Trophoblast cell (in vitro differentiated cells and primary cell): ENCODE measurements around the gene GPR31. TPM values are rescaled to one million over a fixed set of nuclear protein-coding genes. Genes with fewer than 3 reads are reported as not detected.
"Not testable (repeated sequence)": the region's sequence is repeated elsewhere in the genome, so short reads cannot be mapped to it uniquely, and the experiment has no call there.

ENCODE experiments used
- DNase-seq, 2 donors: peaks; one replicate each; pipeline ENCODE4 v3.0.0-alpha.2; 2016
- H2AFZ ChIP-seq: 2 replicates; pipeline ENCODE4 v1.6.1; 2013; ENCODE audit warnings: low read length, moderate library complexity, mild to moderate bottlenecking; ENCODE audit not compliant: insufficient read depth, poor library complexity
- H2AK5ac ChIP-seq: 2 replicates; pipeline ENCODE4 v1.6.1; 2013; ENCODE audit warnings: mild to moderate bottlenecking, low read length
- H2BK120ac ChIP-seq: 2 replicates; pipeline ENCODE4 v1.6.1; 2013; ENCODE audit warnings: low read length, mild to moderate bottlenecking, moderate library complexity; ENCODE audit not compliant: insufficient read depth, poor library complexity
- H2BK12ac ChIP-seq: 2 replicates; pipeline ENCODE4 v1.6.1; 2013; ENCODE audit warnings: mild to moderate bottlenecking, low read length, moderate library complexity
- H2BK5ac ChIP-seq: 2 replicates; pipeline ENCODE4 v1.6.1; 2013; ENCODE audit warnings: low read length, low read depth, moderate library complexity, mild to moderate bottlenecking; ENCODE audit not compliant: poor library complexity
- H3K14ac ChIP-seq: 2 replicates; pipeline ENCODE4 v1.6.1; 2013; ENCODE audit warnings: mild to moderate bottlenecking, low read length
- H3K18ac ChIP-seq: 2 replicates; pipeline ENCODE4 v1.6.1; 2013; ENCODE audit warnings: mild to moderate bottlenecking, low read length
- H3K23ac ChIP-seq: 2 replicates; pipeline ENCODE4 v1.6.1; 2013; ENCODE audit warnings: low read length
- H3K27ac ChIP-seq: 2 replicates; pipeline ENCODE4 v1.5.1; 2013; ENCODE audit warnings: low read depth, mild to moderate bottlenecking, inconsistent platforms, low read length, moderate library complexity
- H3K27me3 ChIP-seq: 2 replicates; pipeline ENCODE4 v1.6.1; 2013; ENCODE audit warnings: inconsistent platforms, mild to moderate bottlenecking, low read length, moderate library complexity; ENCODE audit not compliant: insufficient read depth
- H3K36me3 ChIP-seq, 2 experiments: 1 replicate in 1 of 2; 2 replicates in 1 of 2; pipeline ENCODE4 v1.6.1; 2013; ENCODE audit warnings: low read length in 2 of 2, mild to moderate bottlenecking in 2 of 2, moderate library complexity in 1 of 2; ENCODE audit not compliant: insufficient read depth in 2 of 2, control insufficient read depth in 1 of 2
- H3K4ac ChIP-seq: 2 replicates; pipeline ENCODE4 v1.6.1; 2013; ENCODE audit warnings: low read depth, mild to moderate bottlenecking, low read length, moderate library complexity
- H3K4me1 ChIP-seq, 2 experiments: 1 replicate in 1 of 2; 2 replicates in 1 of 2; pipeline ENCODE4 v1.6.1; 2013; ENCODE audit warnings: low read length in 2 of 2, mild to moderate bottlenecking in 2 of 2, moderate library complexity in 1 of 2; ENCODE audit not compliant: insufficient read depth in 2 of 2, control insufficient read depth in 1 of 2
- H3K4me2 ChIP-seq: 2 replicates; pipeline ENCODE4 v1.6.1; 2013; ENCODE audit warnings: inconsistent platforms, mild to moderate bottlenecking, low read length, moderate library complexity
- H3K4me3 ChIP-seq: 2 replicates; pipeline ENCODE4 v1.5.1; 2013; ENCODE audit warnings: mild to moderate bottlenecking, low read depth, low read length, inconsistent platforms
- H3K79me1 ChIP-seq: one replicate; pipeline ENCODE4 v1.6.1; 2013; ENCODE audit warnings: low read length
- H3K79me2 ChIP-seq: 2 replicates; pipeline ENCODE4 v1.6.1; 2013; ENCODE audit warnings: low read length, mild to moderate bottlenecking; ENCODE audit not compliant: control insufficient read depth, insufficient read depth, poor library complexity
- H3K9ac ChIP-seq: 2 replicates; pipeline ENCODE4 v1.6.1; 2013; ENCODE audit warnings: mild to moderate bottlenecking, low read length
- H3K9me3 ChIP-seq: 2 replicates; pipeline ENCODE4 v1.6.1; 2013; ENCODE audit warnings: low read depth, mild to moderate bottlenecking, control low read depth, inconsistent platforms, low read length; ENCODE audit not compliant: insufficient read depth
- H4K12ac ChIP-seq: 2 replicates; pipeline ENCODE4 v1.6.1; 2013; ENCODE audit warnings: low read depth, mild to moderate bottlenecking, low read length, moderate library complexity
- H4K8ac ChIP-seq: 2 replicates; pipeline ENCODE4 v1.6.1; 2013; ENCODE audit warnings: low read depth, mild to moderate bottlenecking, low read length, moderate library complexity
- H4K91ac ChIP-seq: one replicate; pipeline ENCODE4 v1.6.1; 2013; ENCODE audit warnings: low read depth, mild to moderate bottlenecking, low read length, moderate library complexity
- WGBS: extraction: QIAGEN DNeasy Blood & Tissue Kit; methylation state at CpG from one replicate; pipeline ENCODE4 v1.1.7; 2013; ENCODE audit warnings: missing lambda C conversion rate; ENCODE audit not compliant: insufficient read length, insufficient coverage; ENCODE audit errors: extremely low coverage; 5-methylcytosine and 5-hydroxymethylcytosine counted together
- polyA plus RNA-seq: library from polyadenylated mRNA; stranded (reverse); fragments of 200-250 nt; gene quantifications from 2 replicates; pipeline ENCODE4 v1.2.3, GENCODE V29; 2013

Gene GPR31
- not detected in 2 replicates for polyA plus RNA-seq

GRCh38 chr6:167157863-167158262, at the start of gene GPR31:
Gene GPR31, minus strand, starts transcription at chr6:167157980. Its CDS starts 149 bp downstream, at chr6:167157831.
- no peak within 1 kb of the TSS for H3K18ac ChIP-seq
- WGBS: no CpG with 5 or more reads among the region's 4 CpGs
- H3K4ac ChIP-seq: no peak within 1 kb of the TSS

GRCh38 chr6:167207527-167207926, 49.7 kb upstream of the GPR31 start:
- Histone ChIP-seq H3K4ac (no peak overlapping the region), H3K27ac (no peak overlapping the region), H3K4me3 (no peak overlapping the region), H3K4me1 (peaks cover 13 to 17% of the 10 kb centered on the region in 2 experiments), H3K27me3 (no peaks in the 10 kb centered on the region), H3K23ac (no peak overlapping the region), H4K8ac (no peak overlapping the region), H2AK5ac (no peak overlapping the region), H3K4me2 (no peak overlapping the region), H3K18ac (no peak overlapping the region), H3K9ac (no peak overlapping the region), H4K12ac (no peak overlapping the region), H4K91ac (no peak overlapping the region), H2BK5ac (no peak overlapping the region), H2AFZ (no peak overlapping the region), H3K36me3 (no peaks in the 10 kb centered on the region), H3K79me1 (peaks cover 5% of the 10 kb centered on the region), H3K79me2 (no peaks in the 10 kb centered on the region), H2BK120ac (no peak overlapping the region), H2BK12ac (no peak overlapping the region), H3K14ac (no peak overlapping the region), H3K9me3 (no peaks in the 10 kb centered on the region)
- WGBS: no CpG with 5 or more reads among the region's 7 CpGs
- no peak for DNase-seq

More at GRCh38 chr6:167157863-167158262, at the start of gene GPR31:
- H4K8ac ChIP-seq: no peak within 1 kb of the TSS
- DNase-seq: no peak
- no peak within 1 kb of the TSS for H2AK5ac ChIP-seq
- H2BK12ac ChIP-seq: no peak within 1 kb of the TSS
- peaks cover 0 to 2% of the 10 kb centered on the region in 2 experiments for H3K4me1 ChIP-seq
- H3K27ac ChIP-seq: no peak within 1 kb of the TSS
- H3K4me2 ChIP-seq: no peak within 1 kb of the TSS
- H3K36me3 ChIP-seq: no peaks in the 10 kb centered on the region
- peaks cover 4% of the 10 kb centered on the region for H3K9me3 ChIP-seq
- no peak within 1 kb of the TSS for H3K4me3 ChIP-seq
- H4K12ac ChIP-seq: no peak within 1 kb of the TSS
- H2BK120ac ChIP-seq: no peak within 1 kb of the TSS
- no peaks in the 10 kb centered on the region for H3K27me3 ChIP-seq
- H3K23ac ChIP-seq: no peak within 1 kb of the TSS
- no peak within 1 kb of the TSS for H4K91ac ChIP-seq
- H2BK5ac ChIP-seq: no peak within 1 kb of the TSS
- no peaks in the 10 kb centered on the region for H3K79me1 ChIP-seq
- no peaks in the 10 kb centered on the region for H3K79me2 ChIP-seq
- H2AFZ ChIP-seq: no peak within 1 kb of the TSS
- H3K14ac ChIP-seq: no peak within 1 kb of the TSS
- H3K9ac ChIP-seq: no peak within 1 kb of the TSS

GRCh38 chr6:167205316-167205715, 47.5 kb upstream of the GPR31 start:
- H2BK12ac ChIP-seq, H4K8ac ChIP-seq, H3K36me3 ChIP-seq, H2AK5ac ChIP-seq, H3K9ac ChIP-seq, H3K4me2 ChIP-seq, H3K4me3 ChIP-seq, H3K79me1 ChIP-seq, H3K4ac ChIP-seq, H3K79me2 ChIP-seq, H2AFZ ChIP-seq, H3K18ac ChIP-seq, H4K91ac ChIP-seq, H3K27ac ChIP-seq, H3K27me3 ChIP-seq, DNase-seq, H3K23ac ChIP-seq, H3K14ac ChIP-seq, H4K12ac ChIP-seq, H2BK5ac ChIP-seq, H2BK120ac ChIP-seq, H3K9me3 ChIP-seq: not testable (repeated sequence)
- H3K4me1 ChIP-seq: peaks cover 7 to 11% of the 10 kb centered on the region in 2 experiments
- WGBS: no CpG with 5 or more reads among the region's 11 CpGs

GRCh38 chr6:167204059-167204348, 46.2 kb upstream of the GPR31 start:
- not testable (repeated sequence) for H2BK12ac ChIP-seq, H3K4me2 ChIP-seq, H3K79me2 ChIP-seq, H3K36me3 ChIP-seq, H3K9me3 ChIP-seq, H3K4ac ChIP-seq, H3K27me3 ChIP-seq, H4K12ac ChIP-seq, H3K27ac ChIP-seq, H2BK5ac ChIP-seq, H3K9ac ChIP-seq, H3K23ac ChIP-seq, H2BK120ac ChIP-seq, H2AK5ac ChIP-seq, H3K18ac ChIP-seq, H3K79me1 ChIP-seq, H3K4me3 ChIP-seq, H4K8ac ChIP-seq, H3K14ac ChIP-seq, H3K4me1 ChIP-seq, H4K91ac ChIP-seq, H2AFZ ChIP-seq
- DNase-seq: peak; percentile 19 to 57
- no CpG with 5 or more reads among the region's 10 CpGs for WGBS
